GM18873 (cell line): ENCODE data around the gene LRSAM1.

Experiments used
- ATAC-seq: cut with Tn5 transposase; IDR thresholded peaks from one replicate; pipeline ENCODE4 v1.9.1; 2021; ENCODE audit warnings: mild to moderate bottlenecking, moderate library complexity, moderate number of reproducible peaks; ENCODE audit not compliant: unreplicated experiment, low FRiP score

Gene LRSAM1

GRCh38 chr9:127492616-127493015 lies 41.3 kb downstream of the LRSAM1 start:
- no peak for ATAC-seq

GRCh38 chr9:127493592-127494303 lies 42.4 kb downstream of the LRSAM1 start:
- ATAC-seq, result no peak

- no peak for ATAC-seq
Measured at GRCh38 chr9:127494304-127494702, 43.0 kb downstream of the LRSAM1 start.

GRCh38 chr9:127495884-127496555 lies 44.7 kb downstream of the LRSAM1 start:
- ATAC-seq, result no peak

GRCh38 chr9:127496974-127497373 lies 45.7 kb downstream of the LRSAM1 start:
- no peak for ATAC-seq

- ATAC-seq, result no peak
Measured at GRCh38 chr9:127497656-127498290, 46.5 kb downstream of the LRSAM1 start.

- no peak for ATAC-seq
Measured at GRCh38 chr9:127498298-127498697, 47.0 kb downstream of the LRSAM1 start.

- no peak for ATAC-seq
Measured at GRCh38 chr9:127500399-127500798, 49.1 kb downstream of the LRSAM1 start.

GRCh38 chr9:127500862-127501261 lies 49.6 kb downstream of the LRSAM1 start:
- no peak for ATAC-seq

GRCh38 chr9:127501821-127502343 lies 50.6 kb downstream of the LRSAM1 start:
- no peak for ATAC-seq

GRCh38 chr9:127502706-127503378 lies 51.5 kb downstream of the LRSAM1 start:
- no peak for ATAC-seq

- ATAC-seq, result no peak
Measured at GRCh38 chr9:127503379-127503921, 52.1 kb downstream of the LRSAM1 start.

- no peak for ATAC-seq
Measured at GRCh38 chr9:127503947-127504886, 52.9 kb downstream of the LRSAM1 start.

GRCh38 chr9:127504887-127505251 lies 53.6 kb downstream of the LRSAM1 start:
- no peak for ATAC-seq

GRCh38 chr9:127505396-127506116 lies 54.2 kb downstream of the LRSAM1 start:
- no peak for ATAC-seq

- ATAC-seq, result no peak
Measured at GRCh38 chr9:127506117-127506813, 55.0 kb downstream of the LRSAM1 start.

- no peak for ATAC-seq
Measured at GRCh38 chr9:127506814-127507750, 55.8 kb downstream of the LRSAM1 start.
